Right lobe of liver (tissue), 6 donors: ENCODE measurements around the gene CACNA2D2. TPM values are rescaled to one million over a fixed set of nuclear protein-coding genes. Genes with fewer than 3 reads are reported as not detected.
A peak's percentile ranks its signal among the peaks of the same experiment; 100 is the strongest.

ENCODE experiments used
- ATAC-seq, 4 donors: fragments of 200-7000 bp; cut with Tn5 transposase; one replicate each; pipeline ENCODE4 v1.9.1; 2020; ENCODE audit warnings: mild to moderate bottlenecking in 4 of 4, moderate library complexity in 4 of 4
- DNase-seq, 3 donors: peaks; one replicate each; pipeline ENCODE4 v3.0.0-alpha.2; 2020
- H3K27ac ChIP-seq, 3 donors: fragments of 200-600 bp; one replicate each; pipeline ENCODE4 v1.8.0; 2022
- H3K27me3 ChIP-seq, 2 donors: fragments of 200-600 bp; one replicate each; pipeline ENCODE4 v1.8.0; 2022
- H3K36me3 ChIP-seq, 4 donors: fragments of 200-600 bp; sonication (generic) in 1 of 4; one replicate each; pipeline versions ENCODE4 v1.5.1 to v1.8.0; 2017 to 2022; ENCODE audit warnings: control low read depth in 1 of 4
- H3K4me1 ChIP-seq, 4 donors: fragments of 200-600 bp; sonication (generic) in 1 of 4; one replicate each; pipeline versions ENCODE4 v1.5.1 to v1.8.0; 2017 to 2022; ENCODE audit warnings: control low read depth in 1 of 4
- H3K4me3 ChIP-seq, 3 donors: fragments of 200-600 bp; one replicate each; pipeline ENCODE4 v1.8.0; 2022
- H3K9me3 ChIP-seq, 4 donors: fragments of 200-600 bp; sonication (generic) in 1 of 4; one replicate each; pipeline versions ENCODE4 v1.5.1 to v1.8.0; 2017 to 2022; ENCODE audit warnings: control low read depth in 1 of 4
- CTCF ChIP-seq, 4 donors: fragments of 200-600 bp in 3 of 4; fragments of 450-650 bp in 1 of 4; IDR thresholded peaks; one replicate each; pipeline versions ENCODE4 v1.5.1 to v1.8.0; 2016 to 2022; ENCODE audit warnings: antibody characterized with exemption in 4 of 4, mild to moderate bottlenecking in 2 of 4
- POLR2A ChIP-seq: fragments of 450-650 bp; IDR thresholded peaks from one replicate; pipeline ENCODE4 v1.6.1; 2017; ENCODE audit warnings: antibody characterized with exemption, mild to moderate bottlenecking
- WGBS: methylation state at CpG from one replicate; pipeline ENCODE4 v1.1.6; 2018; ENCODE audit warnings: low coverage, low lambda C conversion rate; ENCODE audit not compliant: insufficient coverage; ENCODE audit errors: missing lambda C conversion rate; 5-methylcytosine and 5-hydroxymethylcytosine counted together
- intact Hi-C, 2 donors: fragments of 100-400 bp; cut with DNase I; formaldehyde crosslinking; loops; one replicate each; pipeline versions ENCODE4 v1.11.2 to v1.14.1; 2022
- total RNA-seq, 6 experiments: library from RNA; depleted of rRNA in 2 of 6; stranded (reverse); fragments of >200 nt in 2 of 6; fragmentation: NEBNext Ultra II Directional in 3 of 6; extraction: Animal tissue kit (Norgen Biotek cat#: 25700) in 3 of 6; gene quantifications; one replicate each; pipeline versions ENCODE4 v1.1.0 to v1.2.4, GENCODE V29; 2016 to 2023
- donor health status: DM: no; HTN: yes; CAD: no.
- donor health status: DM: no; HTN: no; CAD: no.
- donor health status: DM: no; HTN: no; CAD: no.
- donor health status: DM: no; HTN: yes; CAD: no.
- donor health status: DM: no; HTN: yes; CAD: no.

Gene CACNA2D2
- total RNA-seq, 6 experiments from 2014 or later = 0.06 to 0.39 (median 0.26) TPM; not detected in 1

DNA sequence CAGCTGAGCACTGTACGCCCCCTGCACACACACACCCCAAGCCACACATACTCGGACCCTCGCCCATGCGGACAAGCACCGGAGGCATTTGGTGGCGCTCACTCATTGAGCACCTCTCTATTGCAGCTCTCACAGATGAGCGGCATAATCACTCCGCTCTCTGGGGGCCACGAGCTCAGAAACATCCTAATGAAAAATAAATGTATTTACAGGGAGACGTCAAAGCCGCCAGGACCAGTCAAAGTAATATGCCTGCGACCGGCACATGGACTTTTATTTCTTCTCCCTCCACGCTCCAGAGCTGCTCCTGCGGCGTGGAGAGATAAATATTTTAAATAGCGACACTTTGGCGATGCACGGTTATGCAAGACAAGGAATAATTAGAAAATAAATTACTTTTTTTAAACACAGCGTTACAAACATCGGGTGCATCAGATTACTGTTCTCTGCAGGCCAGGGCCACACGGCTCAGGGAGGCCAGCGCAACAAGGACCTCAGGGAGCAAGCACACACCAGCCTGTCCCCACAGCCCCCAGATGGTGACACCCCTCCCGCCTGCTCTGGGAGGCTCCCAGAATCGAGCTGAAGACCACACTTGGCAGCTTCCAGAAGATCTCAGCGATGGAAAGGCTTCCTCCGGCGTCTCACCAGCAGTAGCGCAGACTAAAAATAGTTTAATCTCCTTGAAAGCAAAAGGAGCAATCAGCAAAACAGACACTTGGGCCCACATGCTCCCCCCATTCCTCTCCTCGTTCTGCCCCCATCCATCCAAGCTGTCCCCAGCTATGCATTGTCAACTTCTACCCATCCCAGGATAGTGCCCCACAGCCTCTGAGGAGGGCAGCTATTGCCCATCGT is 48.0 kb downstream of the CACNA2D2 start:
- intact Hi-C loops = no loop called here
- no peak for ATAC-seq

GRCh38 chr3:50454481-50455070 is 48.9 kb downstream of the CACNA2D2 start:
- Histone ChIP-seq H3K36me3 (no peaks in the 10 kb centered on the region), H3K4me1 (no peaks in the 10 kb centered on the region), H3K27ac (no peak overlapping the region), H3K4me3 (no peak overlapping the region), H3K27me3 (no peaks in the 10 kb centered on the region), H3K9me3 (no peaks in the 10 kb centered on the region)
- TF ChIP-seq POLR2A = no peak
- no peak for TF ChIP-seq CTCF (IDR thresholded peaks at IDR 0.05)
- ATAC-seq = no peak
- intact Hi-C loops = no loop called here
- WGBS = 79% methylated on average over 5 of the region's 10 CpGs
- no peak for DNase-seq

More for the DNA sequence above, 48.0 kb downstream of the CACNA2D2 start:
- TF ChIP-seq POLR2A (no peak), CTCF (IDR thresholded peaks at IDR 0.05) (no peak)
- Histone ChIP-seq H3K27me3 (no peaks in the 10 kb centered on the region), H3K4me1 (no peaks in the 10 kb centered on the region), H3K4me3 (no peak overlapping the region), H3K9me3 (no peaks in the 10 kb centered on the region), H3K27ac (no peak overlapping the region), H3K36me3 (no peaks in the 10 kb centered on the region)
- 69% methylated on average over 21 of the region's 31 CpGs for WGBS
- no peak for DNase-seq

DNA sequence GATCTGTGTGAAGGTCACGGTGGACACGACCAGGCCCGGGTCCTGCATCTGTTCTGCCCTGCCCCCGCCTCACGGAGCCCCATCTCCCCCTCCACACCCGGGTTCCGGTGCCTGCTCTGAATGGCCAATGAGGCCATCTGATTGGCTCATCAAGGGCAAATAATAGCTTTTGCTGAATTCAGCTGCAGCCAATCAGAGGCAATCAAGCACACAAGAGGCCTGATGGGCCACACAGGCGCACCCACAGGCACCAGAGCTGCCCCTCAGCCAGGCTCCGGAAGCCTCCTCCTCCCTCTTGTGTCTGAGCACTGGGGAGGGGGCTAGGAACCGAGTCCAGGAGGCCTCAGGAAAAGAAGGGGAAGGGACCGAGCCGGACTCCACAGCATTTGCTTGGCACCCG is 49.5 kb downstream of the CACNA2D2 start:
- Histone ChIP-seq H3K36me3 (no peaks in the 10 kb centered on the region), H3K27ac (no peak overlapping the region), H3K4me3 (no peak overlapping the region), H3K9me3 (no peaks in the 10 kb centered on the region), H3K4me1 (no peaks in the 10 kb centered on the region), H3K27me3 (no peaks in the 10 kb centered on the region)
- TF ChIP-seq CTCF (IDR thresholded peaks at IDR 0.05) (no peak), POLR2A (no peak)
- DNase-seq = no peak
- WGBS = 78% methylated on average over 3 of the region's 13 CpGs
- no peak for ATAC-seq
- intact Hi-C loops = no loop called here

GRCh38 chr3:50450209-50450921 is 53.1 kb downstream of the CACNA2D2 start:
- H3K4me1 ChIP-seq = peaks cover 0 to 21% (median 0%) of the 10 kb centered on the region in 4 donors
- TF ChIP-seq POLR2A (no peak), CTCF (IDR thresholded peaks at IDR 0.05) (no peak)
- H3K9me3 ChIP-seq = no peaks in the 10 kb centered on the region
- 61% methylated on average over 20 of the region's 29 CpGs for WGBS
- intact Hi-C loops = no loop called here
- H3K27me3 ChIP-seq = no peaks in the 10 kb centered on the region
- ATAC-seq (peak in 2 of 4 donors; percentile 24 to 32), DNase-seq (peak in 2 of 3 donors; percentile 48 to 71)
- H3K36me3 ChIP-seq = no peaks in the 10 kb centered on the region
- H3K4me3 ChIP-seq = no peak overlapping the region
- H3K27ac ChIP-seq = no peak overlapping the region
